ENCODE results near the gene PLD1.
"Not testable (repeated sequence)": the region's sequence is repeated elsewhere in the genome, so short reads cannot be mapped to it uniquely, and the experiment has no call there.

The PLD1 gene, protein sequence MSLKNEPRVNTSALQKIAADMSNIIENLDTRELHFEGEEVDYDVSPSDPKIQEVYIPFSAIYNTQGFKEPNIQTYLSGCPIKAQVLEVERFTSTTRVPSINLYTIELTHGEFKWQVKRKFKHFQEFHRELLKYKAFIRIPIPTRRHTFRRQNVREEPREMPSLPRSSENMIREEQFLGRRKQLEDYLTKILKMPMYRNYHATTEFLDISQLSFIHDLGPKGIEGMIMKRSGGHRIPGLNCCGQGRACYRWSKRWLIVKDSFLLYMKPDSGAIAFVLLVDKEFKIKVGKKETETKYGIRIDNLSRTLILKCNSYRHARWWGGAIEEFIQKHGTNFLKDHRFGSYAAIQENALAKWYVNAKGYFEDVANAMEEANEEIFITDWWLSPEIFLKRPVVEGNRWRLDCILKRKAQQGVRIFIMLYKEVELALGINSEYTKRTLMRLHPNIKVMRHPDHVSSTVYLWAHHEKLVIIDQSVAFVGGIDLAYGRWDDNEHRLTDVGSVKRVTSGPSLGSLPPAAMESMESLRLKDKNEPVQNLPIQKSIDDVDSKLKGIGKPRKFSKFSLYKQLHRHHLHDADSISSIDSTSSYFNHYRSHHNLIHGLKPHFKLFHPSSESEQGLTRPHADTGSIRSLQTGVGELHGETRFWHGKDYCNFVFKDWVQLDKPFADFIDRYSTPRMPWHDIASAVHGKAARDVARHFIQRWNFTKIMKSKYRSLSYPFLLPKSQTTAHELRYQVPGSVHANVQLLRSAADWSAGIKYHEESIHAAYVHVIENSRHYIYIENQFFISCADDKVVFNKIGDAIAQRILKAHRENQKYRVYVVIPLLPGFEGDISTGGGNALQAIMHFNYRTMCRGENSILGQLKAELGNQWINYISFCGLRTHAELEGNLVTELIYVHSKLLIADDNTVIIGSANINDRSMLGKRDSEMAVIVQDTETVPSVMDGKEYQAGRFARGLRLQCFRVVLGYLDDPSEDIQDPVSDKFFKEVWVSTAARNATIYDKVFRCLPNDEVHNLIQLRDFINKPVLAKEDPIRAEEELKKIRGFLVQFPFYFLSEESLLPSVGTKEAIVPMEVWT

GRCh38 chr3:171809861-171810628, at the start of gene PLD1:
PLD1 (minus strand) TSS chr3:171810483; CDS start chr3:171738051, 72,432 bp downstream.
- DNase-seq, result peak; percentile 45

DNA sequence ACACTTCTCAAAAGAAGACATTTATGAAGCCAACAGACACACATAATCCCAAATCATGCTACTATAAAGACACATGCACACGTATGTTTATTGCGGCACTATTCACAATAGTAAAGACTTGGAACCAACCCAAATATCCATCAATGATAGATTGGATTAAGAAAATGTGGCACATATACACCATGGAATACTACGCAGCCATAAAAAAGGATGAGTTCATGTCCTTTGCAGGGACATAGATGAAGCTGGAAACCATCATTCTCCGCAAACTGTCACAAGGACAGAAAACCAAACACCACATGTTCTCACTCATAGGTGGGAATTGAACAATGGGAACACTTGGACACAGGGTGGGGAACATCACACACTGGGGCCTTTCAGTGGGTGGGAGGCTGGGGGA, 48.5 kb upstream of the PLD1 start:
- DNase-seq, result not testable (repeated sequence)

- DNase-seq, result no peak
These were observed 44.5 kb upstream of the PLD1 start for GRCh38 chr3:171854649-171855305.

GRCh38 chr3:171851660-171852058, 41.4 kb upstream of the PLD1 start:
- DNase-seq, result no peak

- no peak for DNase-seq
These were observed 40.8 kb upstream of the PLD1 start for GRCh38 chr3:171850960-171851659.

GRCh38 chr3:171850320-171850959, 40.2 kb upstream of the PLD1 start:
- DNase-seq, result no peak

GRCh38 chr3:171849617-171850319, 39.5 kb upstream of the PLD1 start:
- DNase-seq, result no peak

GRCh38 chr3:171847595-171848259, 37.4 kb upstream of the PLD1 start:
- no peak for DNase-seq

- no peak for DNase-seq
These were observed 36.9 kb upstream of the PLD1 start for GRCh38 chr3:171847133-171847532.

DNA sequence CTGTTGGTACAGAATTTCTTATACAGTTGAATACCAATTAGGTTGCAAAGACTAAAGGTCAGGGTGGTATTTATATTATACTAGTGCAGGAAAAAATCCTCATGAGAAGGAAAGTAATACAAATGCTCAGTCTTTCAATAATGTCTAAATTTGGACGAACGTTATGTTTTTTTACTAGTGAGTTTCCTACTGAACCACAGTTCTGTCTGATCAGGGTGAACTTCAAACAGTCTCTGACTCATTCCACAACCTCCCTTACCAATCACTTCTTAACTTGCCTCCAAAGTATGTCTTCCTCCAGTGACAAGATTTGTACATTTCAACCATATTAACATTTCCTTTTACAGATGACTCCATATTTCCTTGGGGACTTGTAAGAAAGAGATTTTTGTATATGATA, 36.3 kb upstream of the PLD1 start:
- no peak for DNase-seq

- DNase-seq, result no peak
These were observed 35.4 kb upstream of the PLD1 start for GRCh38 chr3:171845481-171846284.

- DNase-seq, result no peak
These were observed 34.6 kb upstream of the PLD1 start for GRCh38 chr3:171844873-171845272.

- DNase-seq, result no peak
These were observed 32.7 kb upstream of the PLD1 start, which contains the start of gene TMEM212 for GRCh38 chr3:171842864-171843518. TMEM212 (plus strand) TSS chr3:171843349; CDS start chr3:171843384, 35 bp downstream.

DNA sequence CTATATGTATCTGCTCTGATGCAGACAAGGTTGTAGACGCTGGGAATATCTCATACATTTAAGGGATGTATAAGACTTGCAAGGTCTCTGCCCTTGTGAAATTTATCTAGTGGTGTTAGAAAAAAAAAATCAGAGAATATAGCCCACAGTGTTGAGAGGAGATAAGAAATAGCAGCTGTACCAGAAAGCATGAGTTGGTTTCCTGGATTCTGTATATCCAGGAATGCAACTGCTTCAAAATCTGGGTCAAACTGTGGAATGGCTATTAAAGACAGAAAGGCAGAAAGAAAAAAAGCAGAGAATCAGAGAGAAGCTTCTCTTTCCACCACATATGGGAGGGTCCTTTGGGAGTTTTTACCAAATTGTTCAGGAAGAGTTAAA, 31.3 kb upstream of the PLD1 start:
- DNase-seq, result no peak

DNA sequence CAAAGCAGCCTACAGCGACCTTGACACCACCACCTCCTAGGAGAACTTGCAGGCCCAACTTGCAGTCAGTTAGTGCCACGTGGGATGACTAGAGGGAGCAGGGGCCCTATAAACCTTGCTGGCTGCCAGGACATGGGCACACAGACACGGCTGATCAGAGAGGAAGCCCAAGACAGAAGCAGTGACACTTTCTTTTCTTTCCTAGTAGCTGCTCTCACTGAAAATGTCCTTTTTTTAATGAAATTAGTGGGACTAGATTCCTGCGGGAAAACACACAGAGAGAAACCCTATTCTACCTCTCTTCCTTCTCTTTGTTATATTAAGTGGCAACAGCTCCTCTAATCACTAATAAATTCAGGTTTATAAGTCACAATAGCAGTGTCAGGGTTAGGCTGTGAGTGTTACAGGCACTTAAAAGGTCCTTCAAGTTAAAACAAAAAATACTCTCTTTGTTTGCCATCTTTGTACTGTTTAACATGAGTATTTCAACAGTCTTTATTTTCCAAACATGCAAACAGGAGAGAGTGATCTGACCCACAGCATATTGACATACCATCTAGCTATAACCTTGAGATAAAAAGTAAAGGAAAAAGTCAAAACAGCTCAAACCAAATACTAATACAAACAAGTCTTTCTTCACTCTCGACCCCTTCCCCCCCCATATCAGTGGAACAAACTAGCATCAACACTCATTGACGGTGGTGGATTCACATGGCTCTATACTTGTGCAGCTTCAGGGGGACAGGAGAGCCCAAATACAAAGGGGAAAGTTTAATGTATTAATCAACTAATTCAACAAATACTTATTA, 30.7 kb upstream of the PLD1 start:
- no peak for DNase-seq

- DNase-seq, result no peak
These were observed 30.1 kb upstream of the PLD1 start for GRCh38 chr3:171840445-171840810.

DNA sequence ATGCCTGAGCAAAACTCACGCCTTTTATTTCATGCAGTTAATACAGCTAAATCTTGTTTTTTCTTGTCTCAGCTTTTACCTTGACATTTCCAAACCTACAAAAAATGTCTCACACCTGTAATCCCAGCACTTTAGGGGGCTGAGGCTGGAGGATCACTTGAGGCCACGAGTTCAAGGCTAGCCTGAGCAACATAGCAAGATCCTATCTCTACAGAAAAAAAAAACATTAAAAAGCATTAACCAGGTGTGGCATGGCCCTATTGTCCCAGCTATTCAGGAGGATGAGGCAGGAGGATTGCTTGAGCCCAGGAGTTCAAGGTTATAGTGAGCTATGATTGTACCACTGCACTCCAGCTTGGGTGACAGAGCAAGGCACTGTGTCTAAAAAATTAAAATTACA, 29.0 kb upstream of the PLD1 start:
- DNase-seq, result no peak
